HG03442 (cell line): ENCODE data around the gene CYP2S1.
"Not testable (repeated sequence)": the region's sequence is repeated elsewhere in the genome, so short reads cannot be mapped to it uniquely, and the experiment has no call there.

Experiments
- ATAC-seq: cut with Tn5 transposase; IDR thresholded peaks from one replicate; pipeline ENCODE4 v1.9.1; 2021; ENCODE audit warnings: mild to moderate bottlenecking, moderate library complexity; ENCODE audit not compliant: unreplicated experiment

CYP2S1 gene

DNA sequence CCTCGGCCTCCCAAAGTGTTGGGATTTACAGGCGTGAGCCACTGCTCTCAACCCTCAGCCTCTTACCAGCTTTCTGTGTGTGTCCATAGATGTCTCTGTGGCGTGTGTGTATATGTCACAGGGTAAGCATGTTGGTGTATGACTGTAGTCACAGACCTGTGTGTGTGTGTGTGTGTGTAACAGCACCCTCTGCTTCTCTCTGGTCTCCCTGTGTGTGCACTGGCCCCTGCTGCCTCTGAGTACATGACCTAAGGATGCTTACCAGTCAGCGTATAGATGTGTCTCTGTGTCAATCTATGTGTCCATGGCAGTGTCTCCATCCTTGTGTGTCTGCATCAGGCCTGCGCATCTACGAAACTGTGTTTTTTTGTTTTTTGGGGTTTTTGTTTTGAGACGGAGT, 31.6 kb downstream of the CYP2S1 start:
- no peak for ATAC-seq

DNA sequence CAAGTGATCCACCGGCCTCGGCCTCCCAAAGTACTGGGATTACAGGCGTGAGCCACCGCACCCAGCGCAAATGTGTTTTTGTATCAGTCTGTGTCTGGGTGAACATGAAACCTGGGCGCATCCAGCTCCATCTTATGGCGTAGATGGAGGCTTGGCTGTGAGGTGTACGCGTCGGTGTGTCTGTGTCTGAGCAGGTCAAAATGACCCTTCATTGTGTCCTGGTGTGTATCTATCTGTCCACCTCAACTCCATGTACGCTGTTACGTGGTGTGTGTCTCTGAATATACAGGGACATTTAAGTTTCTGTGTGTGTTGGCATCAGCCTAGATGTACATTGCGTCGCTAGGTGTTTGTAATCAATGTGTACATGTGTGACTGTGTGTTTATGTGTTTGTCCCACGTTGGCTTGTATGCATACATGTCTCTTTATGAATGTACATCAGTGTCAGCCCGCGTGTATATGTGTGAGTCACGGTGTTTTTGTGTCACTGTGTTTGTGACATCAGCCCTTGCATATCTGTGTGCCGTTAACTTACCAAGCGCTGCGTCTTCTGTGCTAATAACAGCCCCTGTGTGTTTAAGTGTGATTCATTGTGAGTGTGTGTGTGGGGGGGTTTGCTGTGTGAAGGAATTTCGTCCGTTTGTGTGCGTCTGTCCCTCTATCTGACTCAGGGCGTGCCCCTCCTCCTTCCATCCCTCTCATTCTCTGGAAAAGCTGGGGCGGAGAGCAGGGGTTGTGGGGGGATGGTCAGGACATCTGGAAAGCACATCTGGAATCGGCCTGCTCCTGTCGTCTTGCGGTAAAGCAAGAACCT, 32.4 kb downstream of the CYP2S1 start:
- no peak for ATAC-seq

DNA sequence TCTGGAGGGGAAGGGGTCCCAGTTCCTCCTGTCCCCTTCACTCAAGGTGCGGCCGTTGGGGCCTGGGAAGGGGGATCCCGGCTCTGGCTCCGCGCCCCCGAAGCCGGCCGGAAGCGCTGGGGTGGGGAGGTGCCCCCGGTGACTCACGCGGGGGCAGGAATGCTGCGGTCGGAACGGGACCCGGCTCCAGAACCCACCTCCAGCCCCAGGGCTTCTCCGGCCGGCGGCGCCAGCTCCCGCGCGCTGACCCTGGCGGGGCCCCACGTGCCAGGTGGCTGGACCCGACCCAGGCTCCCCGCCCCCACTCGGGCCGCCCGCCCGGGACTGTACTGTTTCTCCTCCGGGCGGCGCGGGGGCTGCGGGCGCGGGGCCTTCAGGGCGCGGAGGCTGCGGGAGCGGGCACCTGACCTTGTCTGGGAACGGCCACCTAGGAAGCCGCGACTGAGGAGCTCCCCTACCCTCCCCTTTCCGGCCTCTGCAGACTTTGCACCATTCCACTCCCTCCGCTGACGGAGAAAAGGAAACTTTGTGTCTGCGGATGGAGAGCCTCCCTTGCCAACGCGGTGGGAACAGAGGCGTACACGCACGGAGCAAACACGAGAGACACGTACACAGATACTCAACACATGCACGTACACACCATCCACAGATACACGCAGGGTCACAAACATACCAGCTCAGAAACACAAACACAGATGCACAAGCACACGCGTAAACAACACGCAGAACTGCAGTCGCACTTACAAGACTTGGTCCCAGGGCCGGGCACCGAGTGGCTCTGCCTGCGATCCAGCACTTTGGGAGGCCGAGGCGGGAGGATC, 33.2 kb downstream of the CYP2S1 start:
- ATAC-seq = no peak

DNA sequence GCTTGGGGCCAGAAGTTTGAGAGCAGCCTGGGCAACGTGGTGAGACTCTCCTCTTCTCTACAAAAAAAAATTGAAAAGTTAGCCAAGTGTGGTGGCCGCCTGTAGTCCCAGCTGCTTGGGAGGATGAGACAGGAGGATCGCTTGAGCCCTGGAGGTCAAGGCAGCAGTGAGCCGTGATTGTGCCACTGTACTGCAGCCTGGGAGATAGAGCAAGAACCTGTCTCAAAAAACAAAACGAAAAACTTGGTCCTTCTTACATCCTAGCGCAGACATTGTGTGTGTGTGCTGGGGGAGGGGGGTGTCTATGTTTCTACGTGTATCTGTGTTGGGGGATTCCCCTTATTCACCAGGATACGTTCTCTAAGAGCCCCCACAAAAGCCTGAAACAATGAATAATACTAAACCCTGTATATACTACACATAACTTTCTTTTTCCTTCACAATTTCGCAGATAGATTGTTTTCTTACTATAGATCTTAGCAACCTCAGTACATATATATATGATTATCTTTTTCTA, 33.9 kb downstream of the CYP2S1 start:
- no peak for ATAC-seq

DNA sequence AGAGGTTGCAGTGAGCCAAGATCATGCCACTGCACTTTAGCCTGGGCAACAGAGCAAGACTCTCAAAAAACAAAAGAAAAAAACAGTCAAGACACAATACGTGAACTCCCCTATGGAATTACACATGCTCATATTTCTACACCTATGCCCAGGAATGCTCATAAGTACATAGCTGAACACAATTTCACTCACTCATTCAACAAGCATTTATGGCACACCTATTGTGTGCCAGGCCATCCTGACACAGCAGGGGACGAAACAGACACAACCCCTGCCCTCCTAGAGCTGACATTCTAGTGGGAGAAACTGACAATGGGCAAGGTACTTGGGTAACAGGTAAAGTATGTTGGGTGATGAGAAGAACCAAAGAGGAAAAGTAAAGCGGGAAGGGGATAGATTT, 35.5 kb downstream of the CYP2S1 start:
- ATAC-seq = no peak

DNA sequence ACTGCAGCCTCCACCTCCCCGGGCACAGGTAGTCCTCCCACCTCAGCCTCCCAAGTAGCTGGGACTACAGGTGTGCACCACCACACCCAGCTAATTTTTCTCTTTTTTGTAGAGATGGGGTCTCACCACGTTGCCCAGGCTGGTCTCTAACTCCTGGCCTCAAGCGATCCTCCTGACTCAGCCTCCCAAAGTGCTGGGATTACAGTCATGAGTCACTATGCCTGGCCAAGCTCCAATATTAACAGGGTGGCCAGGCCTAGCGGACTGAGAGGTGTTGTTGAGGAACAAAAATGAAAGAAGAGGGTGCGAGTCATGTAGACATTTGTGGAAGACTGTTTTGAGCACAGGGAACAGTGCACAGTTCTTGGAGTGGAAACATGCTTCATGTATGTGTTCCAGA, 36.3 kb downstream of the CYP2S1 start:
- ATAC-seq = not testable (repeated sequence)

DNA sequence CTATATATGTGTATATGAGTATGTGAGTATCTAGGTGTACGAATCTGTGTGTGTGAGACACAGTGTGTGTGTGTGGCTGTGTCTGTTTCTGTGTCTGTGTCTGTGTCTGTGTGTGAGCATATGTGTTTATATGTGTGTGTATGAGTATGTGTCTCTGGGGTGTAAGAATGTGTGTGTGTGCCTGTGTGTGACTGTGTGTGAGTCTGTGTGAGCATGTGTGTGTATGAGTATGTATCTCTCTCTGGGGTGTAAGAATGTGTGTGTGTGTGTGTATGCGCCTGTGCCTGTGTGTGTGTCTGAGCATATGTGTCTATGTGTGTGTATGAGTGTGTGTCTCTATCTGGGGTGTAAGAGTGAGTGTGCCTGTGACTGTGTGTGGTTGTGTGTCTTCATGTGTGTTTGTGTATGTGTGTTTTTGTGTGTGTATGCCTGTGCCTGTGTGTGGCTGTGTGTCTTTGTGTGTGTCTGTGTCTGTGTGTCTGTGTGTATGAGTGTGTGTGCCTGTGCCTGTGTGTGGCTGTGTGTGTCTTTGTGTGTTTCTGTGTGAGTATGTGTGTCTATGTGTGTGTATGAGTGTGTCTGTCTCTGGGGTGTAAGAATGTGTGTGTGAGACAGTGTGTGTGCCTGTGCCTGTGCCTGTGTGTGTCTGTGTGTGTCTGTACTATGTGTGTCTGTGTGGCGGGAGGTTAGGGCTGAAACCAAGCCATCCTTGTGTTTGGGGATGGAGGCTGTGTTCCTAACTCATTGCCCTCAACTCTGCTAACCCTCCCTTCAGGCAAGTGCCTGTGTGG, 37.2 kb downstream of the CYP2S1 start:
- ATAC-seq = no peak

DNA sequence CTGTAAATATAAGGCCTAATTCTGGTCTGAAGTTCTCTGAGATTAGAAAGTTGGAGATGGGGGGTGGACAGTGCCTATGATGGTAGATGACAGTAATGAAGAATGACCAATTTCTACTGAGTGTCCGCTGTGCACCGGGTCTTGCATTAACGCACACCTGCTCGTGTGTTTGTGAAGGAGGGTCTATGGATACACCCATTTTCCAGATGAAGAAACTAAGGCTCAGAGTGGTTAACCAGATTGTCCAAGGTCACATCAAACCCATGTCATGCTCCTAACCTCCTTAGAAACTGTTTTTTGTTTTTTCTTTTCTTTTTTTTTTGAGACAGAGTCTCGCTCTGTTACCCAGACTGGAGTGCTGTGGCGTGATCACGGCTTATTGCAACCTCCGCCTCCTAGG, 39.7 kb downstream of the CYP2S1 start:
- no peak for ATAC-seq

DNA sequence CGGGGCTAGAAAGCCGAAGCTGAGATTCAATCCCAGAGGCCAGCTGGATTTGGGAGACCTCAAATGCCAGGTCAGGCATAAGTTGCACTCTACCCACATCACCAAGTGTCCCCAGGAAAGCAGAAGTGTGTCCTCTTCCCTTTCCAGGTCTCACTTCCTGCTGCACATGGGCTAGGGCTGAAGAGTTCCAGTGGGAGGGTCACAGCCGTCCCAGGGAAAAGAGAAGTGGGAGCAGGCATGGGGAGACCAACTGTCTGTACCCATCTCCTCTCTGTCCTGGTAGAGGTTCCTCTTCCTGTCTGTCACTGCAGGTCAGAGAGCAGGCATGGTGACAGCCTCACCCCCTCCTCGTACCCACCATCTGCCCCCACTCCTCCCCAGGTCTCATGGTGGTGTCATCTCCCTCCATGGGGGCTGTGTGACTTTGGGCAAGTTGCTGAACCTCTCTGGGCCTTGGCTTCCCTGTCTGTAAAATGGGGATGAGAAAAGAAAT, 40.8 kb downstream of the CYP2S1 start:
- no peak for ATAC-seq

DNA sequence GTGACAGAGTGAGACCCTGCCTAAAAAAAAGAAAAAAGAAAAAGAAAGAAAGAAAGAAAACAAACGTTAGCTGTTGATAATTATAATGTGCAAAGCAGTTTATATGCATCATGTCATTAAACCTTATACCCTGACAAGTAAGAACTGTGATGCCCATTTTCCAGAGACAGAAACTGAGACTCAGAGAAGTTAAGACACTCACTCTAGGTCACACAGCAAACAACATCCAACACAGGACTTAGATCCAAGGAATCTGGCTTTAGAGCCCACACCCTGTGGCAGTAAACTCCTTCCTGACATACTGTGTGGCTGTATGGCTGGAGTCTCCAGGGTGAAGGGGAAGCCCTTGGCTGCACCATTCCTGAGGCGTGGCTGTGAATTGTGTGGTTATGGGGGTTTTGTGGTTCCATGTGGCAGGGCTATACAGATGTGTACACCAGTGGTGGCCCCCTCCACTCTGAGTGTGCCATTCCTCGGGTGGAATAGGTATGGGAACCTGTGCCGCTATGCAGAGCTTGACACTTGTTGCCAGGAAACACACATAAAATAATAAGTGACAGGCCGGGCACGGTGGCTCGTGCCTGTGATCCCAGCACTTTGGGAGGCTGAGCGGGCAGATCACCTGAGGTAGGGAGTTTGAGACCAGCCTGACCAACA, 41.6 kb downstream of the CYP2S1 start:
- ATAC-seq = no peak

DNA sequence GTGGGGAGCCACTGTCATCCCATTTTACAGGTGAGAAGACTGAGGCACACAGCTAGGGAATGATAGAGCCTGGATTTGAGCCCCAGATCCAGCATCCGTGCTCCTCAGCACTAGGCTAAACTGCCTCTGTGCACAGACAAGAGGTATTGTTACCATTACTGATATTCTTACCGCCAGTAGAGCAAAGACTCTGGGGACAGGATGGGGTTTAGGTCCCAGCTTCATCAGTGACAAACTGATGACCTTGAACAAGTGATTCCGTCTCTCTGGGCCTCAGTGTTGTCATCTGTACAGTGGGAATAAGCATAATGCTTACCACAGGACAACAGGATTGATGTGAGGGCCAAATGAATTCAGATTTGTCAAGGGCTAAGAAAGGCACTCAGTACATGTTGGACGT, 42.5 kb downstream of the CYP2S1 start:
- ATAC-seq = no peak

DNA sequence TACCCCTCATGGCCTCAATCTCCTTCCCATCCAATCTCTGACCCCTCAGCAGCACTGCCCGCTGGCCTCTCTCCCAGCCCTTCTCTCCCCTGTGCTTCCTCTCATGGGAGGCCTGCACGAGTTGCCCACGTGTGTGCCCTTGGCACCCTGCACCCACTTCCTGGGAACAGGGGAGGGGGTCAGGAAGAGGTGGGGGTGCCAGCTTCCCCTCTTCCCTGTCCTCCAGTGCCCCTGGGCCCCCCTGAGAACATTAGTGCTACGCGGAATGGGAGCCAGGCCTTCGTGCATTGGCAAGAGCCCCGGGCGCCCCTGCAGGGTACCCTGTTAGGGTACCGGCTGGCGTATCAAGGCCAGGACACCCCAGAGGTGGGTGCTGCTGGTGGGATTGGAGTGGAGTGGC, 45.2 kb downstream of the CYP2S1 start:
- no peak for ATAC-seq

DNA sequence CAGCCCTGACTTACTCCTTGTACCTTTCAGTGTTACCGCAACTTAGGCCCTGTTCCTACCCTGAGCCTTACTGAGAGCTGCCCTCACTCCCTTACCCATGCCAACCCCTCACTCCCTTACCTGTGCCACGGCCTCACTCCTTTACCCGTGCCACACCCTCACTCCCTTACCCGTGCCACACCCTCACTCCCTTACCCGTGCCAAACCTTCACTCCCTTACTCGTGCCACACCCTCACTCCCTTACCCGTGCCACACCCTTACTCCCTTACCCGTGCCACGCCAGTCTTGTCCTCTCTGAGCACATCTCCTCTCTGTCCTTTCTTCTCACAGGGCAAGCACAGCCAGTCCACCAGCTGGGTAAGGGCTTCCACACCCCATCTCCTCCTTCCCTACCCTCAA, 46.3 kb downstream of the CYP2S1 start:
- ATAC-seq = no peak

DNA sequence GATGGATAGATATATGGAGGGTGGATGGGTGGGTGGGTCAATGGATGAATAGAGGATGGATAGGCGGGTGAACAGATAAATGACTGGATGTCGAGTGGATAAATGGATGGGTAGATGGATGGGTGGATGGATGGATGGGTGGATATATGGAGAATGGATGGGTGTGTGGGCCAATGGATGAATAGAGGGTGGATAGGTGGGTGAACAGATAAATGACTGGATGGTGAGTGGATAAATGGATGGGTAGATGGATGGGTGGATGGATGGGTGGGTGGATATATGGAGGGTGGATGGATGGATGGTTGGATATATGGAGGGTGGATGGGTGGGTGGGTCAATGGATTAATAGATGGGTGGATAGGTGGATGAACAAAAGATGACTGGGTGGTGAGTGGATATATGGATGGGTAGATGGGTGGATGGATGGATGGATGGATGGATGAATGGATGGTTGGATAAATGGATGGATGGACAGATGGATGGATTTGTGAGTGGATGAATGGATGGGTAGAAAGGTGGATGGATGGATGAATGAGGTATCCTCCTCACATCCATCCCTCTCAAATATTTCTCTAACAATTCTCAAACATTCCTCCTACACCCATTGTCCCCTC, 47.0 kb downstream of the CYP2S1 start:
- no peak for ATAC-seq

DNA sequence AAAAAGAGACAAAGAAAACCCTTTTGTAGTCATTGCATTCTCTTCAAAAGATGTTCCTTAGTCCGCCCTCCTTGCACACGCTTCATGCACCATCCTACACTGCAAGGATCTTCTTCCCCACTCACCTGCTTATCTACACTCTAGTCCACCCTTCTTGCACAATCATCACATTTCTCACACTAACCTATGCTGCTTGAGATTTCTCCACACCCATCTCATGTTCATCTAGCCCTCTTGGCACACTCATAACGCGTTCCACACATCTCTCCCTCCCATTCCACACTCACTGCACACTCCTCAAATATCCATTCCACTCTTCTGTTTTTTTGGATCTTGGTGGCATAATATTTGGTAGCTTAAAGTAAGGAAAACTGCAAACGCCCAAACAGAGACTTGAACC, 48.8 kb downstream of the CYP2S1 start:
- no peak for ATAC-seq

DNA sequence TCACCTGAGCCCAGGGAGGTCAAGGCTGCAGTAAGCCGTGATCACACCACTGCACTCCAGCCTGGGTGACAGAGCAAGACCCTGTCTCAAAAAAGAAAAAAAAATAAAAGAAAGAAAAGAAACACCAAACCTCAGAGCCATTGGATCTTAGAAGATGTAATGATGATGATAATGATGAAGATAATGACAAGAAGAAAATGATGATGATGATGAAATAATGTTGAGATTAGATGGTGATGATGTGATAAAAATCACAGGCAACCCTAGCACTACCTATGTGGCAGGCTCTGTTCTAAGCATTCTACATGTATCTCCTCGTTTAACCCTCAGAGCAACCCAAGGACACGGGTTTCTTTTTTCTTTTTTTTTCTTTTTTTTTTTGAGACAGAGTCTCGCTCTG, 51.1 kb downstream of the CYP2S1 start:
- no peak for ATAC-seq

DNA sequence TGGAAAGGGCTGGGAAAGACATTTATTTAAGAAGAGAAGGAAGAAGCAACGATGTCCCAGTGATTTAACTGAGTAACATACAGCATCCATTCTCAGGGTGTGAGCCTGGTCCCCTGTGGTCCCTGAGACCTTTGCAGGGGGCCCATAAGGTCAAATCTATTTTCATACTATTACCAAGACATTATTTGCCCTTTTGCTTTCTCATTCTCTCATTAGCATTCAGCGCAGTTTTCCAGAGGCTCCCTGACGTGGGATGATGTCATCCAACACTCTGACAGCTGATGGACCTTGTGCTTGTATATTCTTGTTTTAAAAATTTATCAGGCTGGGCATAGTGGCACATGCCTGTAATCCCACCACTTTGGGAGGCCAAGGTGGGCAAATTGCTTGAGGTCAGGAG, 52.8 kb downstream of the CYP2S1 start:
- ATAC-seq = no peak

DNA sequence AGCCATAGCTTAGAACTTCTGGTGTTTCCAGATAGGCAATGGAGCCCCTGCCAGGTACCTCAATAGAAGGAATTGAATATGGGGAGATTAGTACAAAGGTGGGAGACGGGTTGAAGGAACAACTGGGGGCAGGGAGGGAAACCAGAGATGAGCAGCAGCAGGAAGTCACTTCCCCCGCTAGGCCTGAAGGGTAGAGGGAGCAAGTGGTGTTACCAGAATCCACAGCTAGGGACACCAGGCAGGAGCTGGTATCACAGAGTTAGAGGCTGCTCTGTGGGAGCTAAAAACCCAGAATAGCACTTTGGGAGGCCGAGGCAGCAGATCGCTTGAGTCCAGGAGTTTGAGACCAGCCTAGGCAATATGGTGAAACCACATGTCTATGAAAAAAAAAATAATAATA, 55.9 kb downstream of the CYP2S1 start:
- ATAC-seq = no peak

DNA sequence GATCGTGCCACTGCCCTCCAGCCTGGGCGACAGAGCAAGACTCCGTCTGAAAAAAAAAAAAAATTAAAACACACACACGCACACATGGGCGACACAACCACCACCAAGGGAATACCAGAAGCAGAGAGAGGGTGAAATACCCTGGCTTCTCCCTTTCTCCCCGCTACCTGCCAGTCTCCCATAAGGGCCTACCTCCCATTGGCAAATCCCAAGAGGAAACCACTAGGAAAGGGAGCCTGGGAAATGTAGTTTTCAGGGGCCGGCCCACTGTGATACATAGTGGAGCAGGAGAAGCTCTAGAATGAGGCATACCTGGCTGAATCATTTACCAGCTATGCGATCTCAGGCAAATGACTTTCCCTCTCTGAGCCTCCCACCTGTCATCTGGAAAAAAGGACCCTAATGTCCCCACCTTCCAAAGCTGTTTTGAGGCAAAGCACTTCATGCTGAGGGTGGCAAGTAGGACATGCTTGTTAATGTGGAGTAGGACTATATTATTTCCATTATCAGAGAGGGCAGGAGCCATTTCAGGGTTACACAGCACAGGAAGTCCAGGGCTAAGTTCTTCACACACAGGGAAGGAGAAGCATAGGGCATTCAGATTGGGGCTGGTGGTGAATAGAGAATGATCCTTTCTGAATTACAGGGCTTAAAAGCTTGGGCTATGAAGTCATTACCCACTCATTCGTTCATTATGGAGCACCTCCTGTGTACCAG, 56.8 kb downstream of the CYP2S1 start:
- ATAC-seq = no peak

DNA sequence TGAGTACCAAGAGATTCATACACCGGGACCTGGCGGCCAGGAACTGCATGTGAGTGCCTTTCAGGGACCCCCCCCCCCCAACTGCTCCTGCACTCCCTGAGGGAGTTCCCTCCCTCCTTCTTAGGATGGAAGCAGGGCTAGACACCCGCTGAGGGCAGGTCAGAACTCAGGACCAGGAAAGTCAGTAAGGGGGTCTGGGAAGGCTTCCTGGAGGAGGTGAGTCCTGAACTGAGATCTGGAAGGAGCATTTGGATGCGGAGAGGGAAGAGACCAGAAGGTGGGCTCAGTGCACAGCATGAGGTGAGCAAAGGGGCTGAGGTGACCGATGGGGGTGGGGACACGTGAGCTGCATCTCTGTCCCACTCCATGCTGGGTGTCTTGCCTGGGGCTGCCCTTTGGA, 60.6 kb downstream of the CYP2S1 start:
- ATAC-seq = no peak
